ENCODE data around the gene RGS8. TPM values are rescaled to one million over a fixed set of nuclear protein-coding genes. Genes with fewer than 3 reads are reported as not detected.

The RGS8 gene
- polyA plus RNA-seq, 2 of the 4 experiments (the other 2 are of a cell fraction): not detected

GRCh38 chr1:182656842-182657397, 27.5 kb downstream of the RGS8 start:
- no peak for ATAC-seq
- ChIA-PET CTCF (interaction anchor here (1.4 kb wide), 1 partner anchor 56 kb away, joined by 5 read pairs; no protein-coding TSS in a partner anchor), POLR2A (no interaction called here)
- 26% methylated on average over 4 of the region's 4 CpGs for WGBS (ENCODE audit: missing lambda C conversion rate)
- DNase-seq (ENCODE audit: low read depth in 1 of 2, low spot score in 1 of 2): no peak
- H3K9me3 ChIP-seq: no peaks in the 10 kb centered on the region
- H3K4me3 ChIP-seq: no peak overlapping the region
- TF ChIP-seq HOXA7 (CRISPR knock-in tag; IDR thresholded peaks at IDR 0.05): no peak
- TF ChIP-seq GATA3 (IDR thresholded peaks at IDR 0.05; ENCODE audit: borderline replicate concordance): no peak
- no peak for TF ChIP-seq NR3C1 (IDR thresholded peaks at IDR 0.05)
- TF ChIP-seq ELK1 (IDR thresholded peaks at IDR 0.05; ENCODE audit: low read depth, low read length): no peak
- no peak for TF ChIP-seq ZFP36 (IDR thresholded peaks at IDR 0.05; ENCODE audit: borderline replicate concordance, partially characterized antibody)
- no peak for TF ChIP-seq HES2 (IDR thresholded peaks at IDR 0.05)
- TF ChIP-seq FOSL2 (IDR thresholded peaks at IDR 0.05): no peak
- no peak for TF ChIP-seq FOSL2 (CRISPR knock-in tag; IDR thresholded peaks at IDR 0.05)
- no peak for TF ChIP-seq SREBF2 (IDR thresholded peaks at IDR 0.05)
- no peak for TF ChIP-seq POLR2AphosphoS2 (conservative IDR thresholded peaks at IDR 0.05; ENCODE audit: low read length)
- no peak for TF ChIP-seq EHF (CRISPR knock-in tag; IDR thresholded peaks at IDR 0.05)
- no peak for TF ChIP-seq PHF8 (IDR thresholded peaks at IDR 0.05; ENCODE audit: borderline replicate concordance, low read depth)
- TF ChIP-seq RARB (CRISPR knock-in tag; IDR thresholded peaks at IDR 0.05): no peak
- H3K4me1 ChIP-seq: no peaks in the 10 kb centered on the region
- H3K27ac ChIP-seq: no peak overlapping the region
- H3K4me2 ChIP-seq: no peak overlapping the region
- no peak for FAIRE-seq

- ATAC-seq: no peak
- TF ChIP-seq REST (IDR thresholded peaks at IDR 0.05) (no peak), PBX3 (IDR thresholded peaks at IDR 0.05) (no peak), HDAC2 (IDR thresholded peaks at IDR 0.05) (no peak), BHLHE40 (IDR thresholded peaks at IDR 0.05; ENCODE audit: low read depth, low read length) (no peak)
- Histone ChIP-seq H3K4me1 (no peaks in the 10 kb centered on the region), H3K4me3 (no peak overlapping the region), H3K27ac (no peak overlapping the region), H3K9me3 (no peaks in the 10 kb centered on the region), H3K4me2 (no peak overlapping the region)
- no peak for FAIRE-seq
- ChIA-PET POLR2A (no interaction called here), CTCF (interaction anchor here (1.4 kb wide), 1 partner anchor 13 kb away, joined by 5 read pairs; no protein-coding TSS in a partner anchor)
- 70% methylated on average over 2 of the region's 2 CpGs for WGBS (ENCODE audit: missing lambda C conversion rate)
- DNase-seq (ENCODE audit: low read depth in 1 of 2, low spot score in 1 of 2): no peak
Measured at GRCh38 chr1:182653986-182654385, 30.4 kb downstream of the RGS8 start.

- FAIRE-seq: no peak
- ATAC-seq: no peak
- H3K4me1 ChIP-seq: no peaks in the 10 kb centered on the region
- ChIA-PET CTCF (interaction anchor here (0.6 to 1.4 kb wide), 2 partner anchors 14 to 41 kb away, joined by 5 read pairs; no protein-coding TSS in a partner anchor), POLR2A (no interaction called here)
- no peak overlapping the region for H3K27ac ChIP-seq
- no peak overlapping the region for H3K4me3 ChIP-seq
- no peak overlapping the region for H3K4me2 ChIP-seq
- no peaks in the 10 kb centered on the region for H3K9me3 ChIP-seq
- no peak for DNase-seq (ENCODE audit: low read depth in 1 of 2, low spot score in 1 of 2)
- 41% methylated on average over 3 of the region's 3 CpGs for WGBS (ENCODE audit: missing lambda C conversion rate)
- TF ChIP-seq KDM1A (IDR thresholded peaks at IDR 0.05; ENCODE audit: low read depth) (no peak), FOXS1 (CRISPR knock-in tag; IDR thresholded peaks at IDR 0.05) (no peak), FOSL2 (IDR thresholded peaks at IDR 0.05) (no peak), FOSL2 (CRISPR knock-in tag; IDR thresholded peaks at IDR 0.05) (no peak), ATOH8 (CRISPR knock-in tag; IDR thresholded peaks at IDR 0.05; ENCODE audit: low read depth) (no peak), HEYL (CRISPR knock-in tag; IDR thresholded peaks at IDR 0.05) (no peak), HDAC2 (IDR thresholded peaks at IDR 0.05) (no peak), EHMT2 (IDR thresholded peaks at IDR 0.05; ENCODE audit: low read depth) (no peak), POLR2A (IDR thresholded peaks at IDR 0.05; ENCODE audit: low read length) (no peak), CEBPB (IDR thresholded peaks at IDR 0.05) (no peak), EHF (CRISPR knock-in tag; IDR thresholded peaks at IDR 0.05) (no peak), HMGXB4 (CRISPR knock-in tag; IDR thresholded peaks at IDR 0.05; ENCODE audit: borderline replicate concordance) (no peak), KDM5A (IDR thresholded peaks at IDR 0.05) (no peak)
Measured at GRCh38 chr1:182652933-182653332, 31.5 kb downstream of the RGS8 start.
